ENCODE data around the gene CAPSL.
"Not testable (repeated sequence)": the region's sequence is repeated elsewhere in the genome, so short reads cannot be mapped to it uniquely, and the experiment has no call there.

CAPSL gene

GRCh38 chr5:35876454-35876853, 62.0 kb downstream of the CAPSL start:
- no peak for DNase-seq (ENCODE audit: low spot score)

DNA sequence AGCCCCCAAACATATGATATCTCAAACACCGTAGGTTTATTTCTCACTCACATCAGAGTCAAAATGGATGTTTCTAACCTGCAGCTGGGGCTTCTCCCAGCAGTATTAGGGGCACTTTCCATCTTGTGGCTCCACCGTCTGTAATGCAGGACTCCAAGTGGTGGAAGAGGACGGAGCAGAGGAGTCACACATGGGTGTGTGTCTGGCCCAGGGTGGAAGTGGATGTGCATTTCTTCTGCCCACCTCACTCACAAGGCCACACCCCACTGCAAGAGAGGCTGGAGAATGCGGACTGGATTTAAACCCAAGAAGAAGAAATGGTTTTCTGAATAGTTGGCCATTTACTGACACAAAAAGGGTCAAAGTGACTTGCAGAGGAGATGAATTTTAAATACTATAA, 67.8 kb downstream of the CAPSL start:
- no peak for DNase-seq (ENCODE audit: low spot score)

- DNase-seq (ENCODE audit: low spot score): no peak
These were observed 68.6 kb downstream of the CAPSL start for GRCh38 chr5:35869685-35870277.

- DNase-seq (ENCODE audit: low spot score): no peak
These were observed 70.4 kb downstream of the CAPSL start for GRCh38 chr5:35867998-35868397.

- DNase-seq (ENCODE audit: low spot score): no peak
These were observed 75.3 kb downstream of the CAPSL start for GRCh38 chr5:35863159-35863558.

DNA sequence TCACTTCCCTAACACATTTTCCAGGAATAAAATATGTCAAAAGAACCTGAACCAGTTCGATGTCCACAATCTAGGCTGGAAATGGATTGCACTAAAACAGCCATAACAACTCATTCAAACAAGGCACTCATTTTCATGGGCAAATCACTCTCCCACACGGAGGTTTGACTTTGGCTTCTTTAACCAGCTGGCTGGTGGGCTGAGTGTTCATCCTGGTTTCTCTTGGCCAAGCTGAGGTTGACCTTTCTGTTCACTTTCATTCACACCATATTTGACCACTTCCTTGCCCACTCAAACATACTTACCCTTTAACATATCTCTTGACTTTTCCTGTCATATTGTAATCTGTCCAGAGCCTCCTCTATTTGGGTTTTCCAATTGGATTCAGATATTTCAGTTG, 76.3 kb downstream of the CAPSL start:
- no peak for DNase-seq (ENCODE audit: low spot score)

DNA sequence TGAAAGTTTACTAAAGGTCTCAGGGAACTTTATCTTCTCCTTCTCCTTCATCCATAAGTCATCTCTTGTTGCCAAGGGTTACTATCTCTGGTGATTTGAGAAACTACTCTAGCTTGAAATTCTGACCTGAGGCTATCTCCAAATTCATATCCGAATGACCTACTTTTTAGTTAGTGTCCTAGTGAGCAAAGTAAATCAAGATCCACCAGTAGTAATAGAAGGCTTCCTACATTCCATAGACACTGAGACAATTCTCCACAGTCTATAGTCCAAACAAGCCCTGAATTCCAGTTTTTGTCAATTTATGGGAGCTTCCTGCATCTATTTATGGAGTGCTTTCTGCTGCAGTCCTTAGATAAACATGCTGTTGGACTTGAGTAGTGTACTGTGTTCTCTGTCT, 76.7 kb downstream of the CAPSL start:
- no peak for DNase-seq (ENCODE audit: low spot score)

DNA sequence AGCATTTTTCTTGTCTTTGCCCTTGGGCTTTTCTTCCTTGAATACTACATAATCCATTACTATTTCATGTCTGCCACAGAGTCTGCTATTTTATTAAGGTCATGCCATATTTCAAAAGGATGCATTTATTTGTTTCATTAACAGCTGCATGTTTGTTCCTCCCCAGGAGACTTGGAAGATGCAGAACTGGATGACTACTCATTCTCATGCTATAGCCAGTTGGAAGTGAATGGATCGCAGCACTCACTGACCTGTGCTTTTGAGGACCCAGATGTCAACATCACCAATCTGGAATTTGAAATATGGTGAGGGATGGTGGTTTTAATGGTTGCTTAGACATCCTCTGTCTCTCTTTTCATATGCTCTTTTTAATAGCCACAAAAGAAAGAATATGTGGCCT, 77.7 kb downstream of the CAPSL start:
- DNase-seq (ENCODE audit: low spot score): no peak

DNA sequence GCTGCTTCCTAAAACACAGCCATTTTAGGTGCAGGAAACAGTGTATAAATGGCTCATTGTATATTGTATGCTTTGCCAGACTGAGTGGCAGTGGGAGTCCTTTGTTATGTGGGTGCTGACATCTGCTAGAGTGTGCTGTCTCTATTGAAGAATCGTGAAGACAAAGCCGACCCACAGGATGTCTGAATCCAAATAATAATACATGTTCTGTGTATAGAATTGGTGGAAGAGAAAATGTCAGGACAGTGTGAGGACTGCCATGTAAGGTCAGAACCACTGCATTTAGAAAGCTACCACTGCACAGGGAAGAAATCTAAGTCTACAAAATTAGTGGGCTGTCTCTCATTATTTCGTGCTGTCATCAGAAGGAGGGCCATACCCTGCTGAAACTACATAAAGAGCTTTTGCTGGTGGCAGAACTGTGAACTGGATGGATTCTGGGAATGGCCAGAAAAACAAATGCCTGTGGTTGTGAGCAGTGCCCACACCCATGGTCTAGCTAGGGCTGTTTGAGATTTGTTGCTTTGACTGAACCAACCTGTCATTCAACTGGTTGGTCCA, 79.2 kb downstream of the CAPSL start:
- no peak for DNase-seq (ENCODE audit: low spot score)

DNA sequence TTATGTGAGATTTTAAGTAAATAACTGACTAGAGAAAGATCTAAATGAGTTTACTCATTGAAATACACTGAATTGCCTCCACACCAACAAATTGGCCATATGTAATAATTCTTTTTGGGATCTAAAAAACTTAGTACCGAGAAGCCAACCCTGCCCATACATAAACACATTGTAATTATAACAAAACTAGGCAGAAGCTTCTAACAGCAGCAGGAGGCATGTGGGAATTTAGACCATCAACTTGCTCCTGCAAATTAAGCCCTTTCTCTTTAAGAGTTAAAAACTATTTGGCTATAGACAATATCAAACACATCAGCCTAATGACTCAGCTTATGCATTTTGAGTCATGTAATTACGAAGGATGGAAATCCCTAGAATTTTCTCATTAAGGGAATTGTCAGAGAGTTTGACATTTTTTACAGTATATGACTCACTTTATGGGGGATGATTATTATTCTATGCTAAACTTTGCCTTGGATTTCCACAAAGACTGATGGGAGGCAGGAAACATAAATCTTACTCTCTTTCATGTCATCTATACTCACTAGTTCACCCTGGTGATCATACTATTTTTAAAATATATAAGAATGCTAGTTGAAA, 80.7 kb downstream of the CAPSL start:
- peak; percentile 91 for DNase-seq (ENCODE audit: low spot score)

DNA sequence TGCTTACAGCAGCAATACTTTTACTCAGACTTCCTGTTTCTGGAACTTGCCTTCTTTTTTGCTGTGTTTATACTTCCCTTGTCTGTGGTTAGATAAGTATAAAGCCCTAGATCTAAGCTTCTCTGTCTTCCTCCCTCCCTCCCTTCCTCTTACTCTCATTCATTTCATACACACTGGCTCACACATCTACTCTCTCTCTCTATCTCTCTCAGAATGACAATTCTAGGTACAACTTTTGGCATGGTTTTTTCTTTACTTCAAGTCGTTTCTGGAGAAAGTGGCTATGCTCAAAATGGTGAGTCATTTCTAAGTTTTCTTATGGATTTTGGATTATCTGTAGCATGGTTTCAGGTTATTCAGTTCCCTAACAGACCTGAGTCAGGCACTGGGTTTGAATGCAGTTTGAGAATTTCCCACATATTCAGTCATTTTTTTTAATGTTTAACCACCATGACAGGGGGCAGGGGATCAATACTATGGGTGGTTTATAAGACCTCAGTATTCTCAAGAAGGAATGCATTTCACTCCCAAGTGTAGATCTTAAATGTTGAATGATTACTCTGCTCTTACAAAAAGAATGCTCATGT, 81.6 kb downstream of the CAPSL start, which contains the start of gene IL7R:
TSS of gene IL7R (plus strand) at position 127 of the 587 bp plus-strand sequence. CDS start at position 214, 87 bp downstream.
- no peak for DNase-seq (ENCODE audit: low spot score)

DNA sequence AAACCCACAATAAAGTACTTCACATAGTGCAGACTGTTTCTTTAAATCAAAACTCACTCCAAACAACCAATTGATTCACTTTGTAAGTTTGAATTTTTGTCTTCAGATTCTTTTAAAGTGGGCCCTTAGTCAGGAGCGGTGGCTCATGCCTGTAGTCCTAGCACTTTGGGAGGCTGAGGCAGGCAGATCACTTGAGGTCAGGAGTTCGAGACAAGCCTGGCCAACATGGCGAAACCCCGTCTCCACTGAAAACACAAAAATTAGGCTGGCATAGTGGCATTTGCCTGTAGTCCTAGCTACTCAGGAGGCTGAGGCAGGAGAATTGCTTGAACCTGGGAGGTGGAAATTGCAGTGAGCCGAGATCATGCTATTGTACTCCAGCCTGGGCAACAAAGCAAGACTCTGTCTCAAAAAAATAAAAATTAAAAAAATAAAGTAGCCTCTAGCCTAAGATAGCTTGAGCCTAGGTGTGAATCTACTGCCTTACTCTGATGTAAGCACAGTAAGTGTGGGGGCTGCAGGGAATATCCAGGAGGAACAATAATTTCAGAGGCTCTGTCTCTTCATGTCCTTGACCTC, 82.1 kb downstream of the CAPSL start:
- DNase-seq (ENCODE audit: low spot score): not testable (repeated sequence)

DNA sequence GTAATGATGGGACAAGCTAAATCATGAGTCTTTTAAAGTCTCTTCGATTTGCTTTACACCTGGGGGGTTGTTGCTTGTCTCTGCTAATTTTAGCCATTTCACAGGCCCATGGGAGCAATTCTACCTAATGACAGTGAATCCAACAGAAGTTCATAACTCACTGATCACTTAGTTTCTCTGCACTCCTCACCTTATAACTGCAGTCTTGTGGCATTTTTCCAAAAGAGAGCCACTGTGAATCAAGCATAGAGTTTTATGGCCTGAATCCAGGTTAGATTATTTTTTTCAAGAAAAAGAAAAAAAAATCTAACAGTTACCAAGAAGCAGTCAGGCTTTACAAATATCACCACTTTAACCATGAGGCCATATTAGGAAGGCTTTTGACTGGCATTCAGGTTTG, 83.2 kb downstream of the CAPSL start:
- DNase-seq (ENCODE audit: low spot score): no peak

Measured in RKO (cell line).